ENCODE measurements around the gene PALLD. TPM values are rescaled to one million over a fixed set of nuclear protein-coding genes. Genes with fewer than 3 reads are reported as not detected.

Gene PALLD
- total RNA-seq, 1 experiment from 2014 or later, result 166 TPM

- Histone ChIP-seq H3K27me3 (ENCODE audit: insufficient read depth, low read length) (no peaks in the 10 kb centered on the region), H3K79me2 (ENCODE audit: insufficient read depth, low read length) (no peaks in the 10 kb centered on the region), H4K20me1 (ENCODE audit: insufficient read depth) (no peaks in the 10 kb centered on the region), H2AFZ (ENCODE audit: low read depth, low read length, poor library complexity, severe bottlenecking) (no peak overlapping the region), H3K9me2 (ENCODE audit: insufficient read depth) (no peaks in the 10 kb centered on the region), H3K4me1 (ENCODE audit: control insufficient read depth in 1 of 2, insufficient read depth in 2 of 2, low read length in 2 of 2) (no peaks in the 10 kb centered on the region), H3K4me2 (ENCODE audit: low read length) (no peak overlapping the region), H3K9me3 (ENCODE audit: control insufficient read depth in 1 of 2, insufficient read depth in 1 of 2, low read depth in 1 of 2, low read length in 2 of 2) (no peaks in the 10 kb centered on the region), H3K9ac (ENCODE audit: low read length) (no peak overlapping the region), H3K36me3 (ENCODE audit: control insufficient read depth in 1 of 2, insufficient read depth in 2 of 2, low read length in 2 of 2) (no peaks in the 10 kb centered on the region), H3K4me3 (replicated peaks in 1 of 2; ENCODE audit: low read depth in 1 of 2, low read length in 2 of 2) (no peak overlapping the region), H3K27ac (ENCODE audit: low read depth, low read length) (no peak overlapping the region)
- no peak for DNase-seq (ENCODE audit: low read depth, low spot score)
- ChIA-PET CTCF (no interaction called here), RAD21 (ENCODE audit: low non-redundant PET in 1 of 2, low total read pairs in 2 of 2, uncharacterized antibody in 2 of 2, unreplicated experiment in 2 of 2) (no interaction called here), POLR2A (no interaction called here)
- ATAC-seq, result no peak
- TF ChIP-seq SRF (IDR thresholded peaks at IDR 0.05; ENCODE audit: low read depth) (no peak), ZNF274 (IDR thresholded peaks at IDR 0.05; ENCODE audit: low read depth, low read length) (no peak), EZH2 (IDR thresholded peaks at IDR 0.05) (no peak), POLR2AphosphoS5 (IDR thresholded peaks at IDR 0.05; ENCODE audit: low read depth, low read length) (no peak), POLR2A (IDR thresholded peaks at IDR 0.05; ENCODE audit: borderline replicate concordance, extremely low read depth, insufficient read depth, insufficient read length) (no peak), TCF7L2 (IDR thresholded peaks at IDR 0.05; ENCODE audit: borderline replicate concordance, extremely low read depth, insufficient read depth, insufficient read length) (no peak), ELF1 (IDR thresholded peaks at IDR 0.05; ENCODE audit: borderline replicate concordance, low read depth) (no peak), ZBTB33 (IDR thresholded peaks at IDR 0.05; ENCODE audit: extremely low read depth, insufficient replicate concordance, low read length) (no peak), SP1 (IDR thresholded peaks at IDR 0.05; ENCODE audit: low read depth) (no peak)
- TF ChIP-seq, protein P1, sequence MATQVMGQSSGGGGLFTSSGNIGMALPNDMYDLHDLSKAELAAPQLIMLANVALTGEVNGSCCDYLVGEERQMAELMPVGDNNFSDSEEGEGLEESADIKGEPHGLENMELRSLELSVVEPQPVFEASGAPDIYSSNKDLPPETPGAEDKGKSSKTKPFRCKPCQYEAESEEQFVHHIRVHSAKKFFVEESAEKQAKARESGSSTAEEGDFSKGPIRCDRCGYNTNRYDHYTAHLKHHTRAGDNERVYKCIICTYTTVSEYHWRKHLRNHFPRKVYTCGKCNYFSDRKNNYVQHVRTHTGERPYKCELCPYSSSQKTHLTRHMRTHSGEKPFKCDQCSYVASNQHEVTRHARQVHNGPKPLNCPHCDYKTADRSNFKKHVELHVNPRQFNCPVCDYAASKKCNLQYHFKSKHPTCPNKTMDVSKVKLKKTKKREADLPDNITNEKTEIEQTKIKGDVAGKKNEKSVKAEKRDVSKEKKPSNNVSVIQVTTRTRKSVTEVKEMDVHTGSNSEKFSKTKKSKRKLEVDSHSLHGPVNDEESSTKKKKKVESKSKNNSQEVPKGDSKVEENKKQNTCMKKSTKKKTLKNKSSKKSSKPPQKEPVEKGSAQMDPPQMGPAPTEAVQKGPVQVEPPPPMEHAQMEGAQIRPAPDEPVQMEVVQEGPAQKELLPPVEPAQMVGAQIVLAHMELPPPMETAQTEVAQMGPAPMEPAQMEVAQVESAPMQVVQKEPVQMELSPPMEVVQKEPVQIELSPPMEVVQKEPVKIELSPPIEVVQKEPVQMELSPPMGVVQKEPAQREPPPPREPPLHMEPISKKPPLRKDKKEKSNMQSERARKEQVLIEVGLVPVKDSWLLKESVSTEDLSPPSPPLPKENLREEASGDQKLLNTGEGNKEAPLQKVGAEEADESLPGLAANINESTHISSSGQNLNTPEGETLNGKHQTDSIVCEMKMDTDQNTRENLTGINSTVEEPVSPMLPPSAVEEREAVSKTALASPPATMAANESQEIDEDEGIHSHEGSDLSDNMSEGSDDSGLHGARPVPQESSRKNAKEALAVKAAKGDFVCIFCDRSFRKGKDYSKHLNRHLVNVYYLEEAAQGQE (IDR thresholded peaks at IDR 0.05; ENCODE audit: low read depth), result no peak
- BruUV-seq (replicated peaks), result no TSS peak
- intact Hi-C loops (cut with micrococcal nuclease), result no loop called here
Observed at GRCh38 chr4:168748807-168749206, 252.0 kb downstream of the PALLD start.
